Measurements from ENCODE around the gene DNAJC17. TPM values are rescaled to one million over a fixed set of nuclear protein-coding genes. Genes with fewer than 3 reads are reported as not detected.

The DNAJC17 gene
- total RNA-seq, 4 donors from 2014 or later: 7.8 to 20.5 (median 17.8) TPM

DNA sequence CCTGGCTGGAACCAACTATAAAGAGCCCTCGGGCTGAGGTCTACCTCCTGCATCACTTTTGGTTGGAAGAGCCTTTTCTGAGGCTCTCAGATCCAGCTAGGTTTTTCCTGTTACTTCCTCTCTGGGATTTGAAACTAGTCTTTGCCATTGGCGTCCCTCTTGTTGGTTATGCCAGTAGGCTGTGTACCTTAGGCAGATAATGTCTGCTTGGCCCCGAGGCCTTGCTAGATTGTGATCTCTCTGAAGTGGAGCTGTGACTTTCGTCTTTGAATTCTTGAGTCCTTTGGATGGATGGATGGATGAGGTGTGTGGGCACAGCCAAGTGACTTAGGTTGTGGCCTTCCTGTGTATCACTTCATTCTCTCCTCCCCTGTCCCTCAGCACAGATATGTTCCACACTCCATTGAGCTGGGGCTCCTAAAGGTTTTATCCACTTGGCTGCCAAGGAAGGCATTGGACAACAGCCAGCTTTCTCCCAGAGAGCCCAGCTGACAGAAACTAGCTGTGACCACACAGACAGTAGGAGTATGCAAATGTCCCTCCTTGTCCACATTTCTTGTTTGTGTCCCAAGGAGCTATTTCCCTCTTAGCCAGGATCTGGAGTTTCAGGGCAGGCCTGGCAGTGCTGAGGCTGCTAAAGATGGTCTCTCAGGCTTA, 7.9 kb upstream of the DNAJC17 start:
- Histone ChIP-seq H3K4me1 (no peaks in the 10 kb centered on the region), H3K36me3 (peaks cover 0 to 45% of the 10 kb centered on the region in 2 donors), H3K9me3 (no peaks in the 10 kb centered on the region), H3K4me3 (no peak overlapping the region), H3K27ac (no peak overlapping the region), H3K27me3 (no peaks in the 10 kb centered on the region)
- WGBS, 2 donors (ENCODE audit: low coverage in 1 of 2): 48 to 100% methylated on average over 2 to 3 of the region's 4 CpGs
- TF ChIP-seq, protein P1, sequence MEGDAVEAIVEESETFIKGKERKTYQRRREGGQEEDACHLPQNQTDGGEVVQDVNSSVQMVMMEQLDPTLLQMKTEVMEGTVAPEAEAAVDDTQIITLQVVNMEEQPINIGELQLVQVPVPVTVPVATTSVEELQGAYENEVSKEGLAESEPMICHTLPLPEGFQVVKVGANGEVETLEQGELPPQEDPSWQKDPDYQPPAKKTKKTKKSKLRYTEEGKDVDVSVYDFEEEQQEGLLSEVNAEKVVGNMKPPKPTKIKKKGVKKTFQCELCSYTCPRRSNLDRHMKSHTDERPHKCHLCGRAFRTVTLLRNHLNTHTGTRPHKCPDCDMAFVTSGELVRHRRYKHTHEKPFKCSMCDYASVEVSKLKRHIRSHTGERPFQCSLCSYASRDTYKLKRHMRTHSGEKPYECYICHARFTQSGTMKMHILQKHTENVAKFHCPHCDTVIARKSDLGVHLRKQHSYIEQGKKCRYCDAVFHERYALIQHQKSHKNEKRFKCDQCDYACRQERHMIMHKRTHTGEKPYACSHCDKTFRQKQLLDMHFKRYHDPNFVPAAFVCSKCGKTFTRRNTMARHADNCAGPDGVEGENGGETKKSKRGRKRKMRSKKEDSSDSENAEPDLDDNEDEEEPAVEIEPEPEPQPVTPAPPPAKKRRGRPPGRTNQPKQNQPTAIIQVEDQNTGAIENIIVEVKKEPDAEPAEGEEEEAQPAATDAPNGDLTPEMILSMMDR (IDR thresholded peaks at IDR 0.05): no peak
- TF ChIP-seq EP300 (IDR thresholded peaks at IDR 0.05) (no peak), POLR2AphosphoS5 (IDR thresholded peaks at IDR 0.05) (no peak), POLR2A (IDR thresholded peaks at IDR 0.05) (no peak)
- ATAC-seq: no peak

DNA sequence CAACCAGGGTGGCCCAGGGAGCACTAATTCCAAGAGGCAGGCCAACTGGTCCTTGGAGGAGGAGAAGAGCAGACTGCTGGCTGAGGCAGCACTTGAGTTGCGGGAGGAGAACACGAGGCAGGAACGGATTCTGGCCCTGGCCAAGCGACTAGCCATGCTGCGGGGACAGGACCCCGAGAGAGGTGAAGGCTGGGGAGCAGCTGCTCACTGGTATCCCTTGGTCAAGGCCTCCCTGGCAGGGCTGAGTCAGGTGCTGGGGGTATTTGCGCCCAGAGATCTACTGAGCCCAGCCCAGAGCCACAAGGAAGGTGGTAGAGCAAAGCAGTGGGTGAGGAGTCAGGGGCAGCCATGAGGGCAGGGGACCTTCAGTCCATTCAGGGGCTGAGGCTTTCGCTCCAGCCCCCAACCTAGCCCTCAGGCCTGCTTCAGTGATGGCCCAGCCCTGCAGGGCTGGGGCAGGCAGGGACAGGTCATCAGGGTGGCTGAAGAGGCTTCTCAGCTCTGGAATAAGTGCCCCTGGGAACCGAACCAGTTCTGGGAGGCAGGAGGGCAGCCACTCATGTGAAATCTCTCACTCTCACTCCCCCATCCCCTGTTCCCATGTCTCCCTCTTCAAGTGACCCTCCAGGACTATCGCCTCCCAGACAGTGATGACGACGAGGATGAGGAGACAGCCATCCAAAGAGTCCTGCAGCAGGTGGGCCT, 5.6 kb upstream of the DNAJC17 start:
- 80 to 100% methylated on average over 1 of the region's 12 CpGs for WGBS, 2 donors (ENCODE audit: low coverage in 1 of 2)
- Histone ChIP-seq H3K36me3 (peaks cover 0 to 57% of the 10 kb centered on the region in 2 donors), H3K27me3 (no peaks in the 10 kb centered on the region), H3K9me3 (no peaks in the 10 kb centered on the region), H3K27ac (no peak overlapping the region), H3K4me1 (peaks cover 3 to 14% (median 13%) of the 10 kb centered on the region in 3 donors), H3K4me3 (no peak overlapping the region)
- no peak for TF ChIP-seq POLR2AphosphoS5 (IDR thresholded peaks at IDR 0.05)
- TF ChIP-seq, protein P1 (IDR thresholded peaks at IDR 0.05): no peak
- TF ChIP-seq EP300 (IDR thresholded peaks at IDR 0.05): no peak
- TF ChIP-seq POLR2A (IDR thresholded peaks at IDR 0.05): no peak
- ATAC-seq: no peak

DNA sequence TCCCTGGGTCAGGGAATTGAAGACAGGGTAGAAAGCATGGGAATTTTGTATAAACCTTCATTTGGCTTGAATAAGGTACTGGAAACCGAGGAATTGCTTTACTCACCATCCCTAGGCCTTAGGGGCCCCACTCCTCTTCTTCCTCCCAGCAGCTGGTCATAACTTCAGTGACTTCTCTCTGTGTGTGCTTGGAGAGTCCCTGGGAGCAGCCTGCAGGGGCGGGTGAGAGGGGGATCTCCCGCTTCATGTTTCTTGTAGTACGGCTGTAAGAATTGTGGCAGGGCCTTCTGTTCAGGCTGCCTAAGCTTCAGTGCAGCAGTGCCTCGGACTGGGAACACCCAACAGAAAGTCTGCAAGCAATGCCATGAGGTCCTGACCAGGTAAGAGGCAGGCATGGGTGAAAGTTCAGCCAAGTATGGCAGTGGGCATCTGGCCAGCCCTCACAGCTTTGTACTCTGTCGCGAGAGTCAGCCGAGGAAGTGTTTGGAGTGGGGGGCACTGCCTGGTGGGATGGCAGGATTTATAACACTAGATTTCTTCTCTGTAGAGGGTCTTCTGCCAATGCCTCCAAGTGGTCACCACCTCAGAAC, 1.7 kb upstream of the DNAJC17 start:
- peaks cover 3 to 37% (median 22%) of the 10 kb centered on the region in 3 donors for H3K4me1 ChIP-seq
- no peaks in the 10 kb centered on the region for H3K27me3 ChIP-seq
- ATAC-seq: no peak
- WGBS, 2 donors (ENCODE audit: low coverage in 1 of 2): 73% methylated on average over 5 of the region's 8 CpGs; no CpG with 5 or more reads in 1 of the 2 donors
- no peaks in the 10 kb centered on the region for H3K9me3 ChIP-seq
- TF ChIP-seq POLR2A (IDR thresholded peaks at IDR 0.05) (no peak), EP300 (IDR thresholded peaks at IDR 0.05) (no peak), POLR2AphosphoS5 (IDR thresholded peaks at IDR 0.05) (no peak)
- TF ChIP-seq, protein P1 (IDR thresholded peaks at IDR 0.05): no peak
- no peak overlapping the region for H3K27ac ChIP-seq
- peaks cover 0 to 44% of the 10 kb centered on the region in 2 donors for H3K36me3 ChIP-seq
- no peak overlapping the region for H3K4me3 ChIP-seq

DNA sequence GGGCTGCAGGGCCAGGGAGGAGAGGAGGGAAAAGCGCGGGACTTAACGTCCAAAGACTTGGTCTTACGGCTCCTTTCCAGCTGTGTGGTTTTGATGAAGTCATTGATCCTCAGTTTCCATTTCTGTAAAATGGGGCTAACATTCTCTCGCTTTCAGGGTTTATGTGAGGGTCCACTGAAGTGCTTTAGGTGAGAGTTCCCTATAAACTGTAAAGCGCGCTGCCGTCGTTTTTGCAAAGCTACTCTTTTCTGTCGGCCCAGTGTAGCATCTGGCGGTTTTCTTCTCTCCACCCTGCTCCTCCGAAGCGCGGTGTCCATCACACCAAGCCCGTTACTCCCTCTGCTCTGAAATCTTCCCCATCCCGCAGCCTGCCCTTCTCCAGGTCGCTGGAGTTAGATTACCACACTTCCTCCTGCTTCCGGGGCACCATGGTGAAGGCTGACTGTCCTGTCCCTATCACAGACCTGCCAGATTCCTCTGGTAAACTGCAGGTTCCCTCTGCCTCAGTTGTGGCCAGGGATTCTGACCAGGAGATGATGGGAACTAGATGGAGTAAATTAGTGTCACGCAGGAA, 702 bp upstream of the DNAJC17 start:
- H3K27ac ChIP-seq: peak overlapping the region in 3 of 4 donors; percentile 96 to 98 (median 96)
- 5 to 15% methylated on average over 11 to 15 of the region's 19 CpGs for WGBS, 2 donors (ENCODE audit: low coverage in 1 of 2)
- peaks cover 0 to 34% of the 10 kb centered on the region in 2 donors for H3K36me3 ChIP-seq
- H3K4me3 ChIP-seq: peak overlapping the region; percentile 70 to 88
- ATAC-seq: no peak
- H3K9me3 ChIP-seq: no peaks in the 10 kb centered on the region
- no peaks in the 10 kb centered on the region for H3K27me3 ChIP-seq
- H3K4me1 ChIP-seq: peaks cover 3 to 42% (median 22%) of the 10 kb centered on the region in 3 donors
- TF ChIP-seq EP300 (IDR thresholded peaks at IDR 0.05): no peak

DNA sequence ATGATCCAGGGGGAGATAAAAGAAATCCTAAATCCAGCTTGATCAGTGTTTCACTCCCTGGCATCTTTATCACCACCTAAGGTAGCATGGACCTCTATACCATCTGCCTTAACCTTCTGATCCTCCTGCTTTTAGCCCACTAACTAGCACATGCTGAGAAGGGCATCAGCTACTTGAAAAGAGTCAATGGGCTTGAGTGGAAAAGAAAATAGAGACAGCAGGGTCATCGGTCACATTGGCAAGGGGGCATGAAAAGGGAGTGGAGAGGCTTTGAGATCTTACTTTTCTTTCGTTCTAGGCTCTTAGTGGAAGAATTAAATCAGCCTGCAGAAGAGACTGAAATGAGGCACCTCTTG, 623 bp downstream of the DNAJC17 start:
- Histone ChIP-seq H3K27ac (peak overlapping the region; percentile 85 to 98 (median 96)), H3K27me3 (no peaks in the 10 kb centered on the region), H3K4me1 (peaks cover 3 to 42% (median 22%) of the 10 kb centered on the region in 3 donors), H3K9me3 (no peaks in the 10 kb centered on the region), H3K4me3 (peak overlapping the region; percentile 70 to 88), H3K36me3 (peaks cover 0 to 35% of the 10 kb centered on the region in 2 donors)
- 0 to 5% methylated on average over 2 of the region's 2 CpGs for WGBS, 2 donors (ENCODE audit: low coverage in 1 of 2)
- no peak for ATAC-seq
- TF ChIP-seq, protein P1 (IDR thresholded peaks at IDR 0.05): no peak
- TF ChIP-seq POLR2AphosphoS5 (IDR thresholded peaks at IDR 0.05) (no peak), POLR2A (IDR thresholded peaks at IDR 0.05) (no peak), EP300 (IDR thresholded peaks at IDR 0.05) (no peak)

Measured in gastroesophageal sphincter (tissue), 4 donors.